Stimulated activated CD4-positive, alpha-beta T cell treated with anti-CD3 and anti-CD28 coated beads, Interleukin-2, amount 100 ng/mL, for 48 hours (primary cell): ENCODE data around the gene CLSTN2.

ENCODE experiments used
- DNase-seq, 2 donors: peaks; one replicate each; pipeline ENCODE4 v3.0.0-alpha.2; 2020

CLSTN2 gene

DNA sequence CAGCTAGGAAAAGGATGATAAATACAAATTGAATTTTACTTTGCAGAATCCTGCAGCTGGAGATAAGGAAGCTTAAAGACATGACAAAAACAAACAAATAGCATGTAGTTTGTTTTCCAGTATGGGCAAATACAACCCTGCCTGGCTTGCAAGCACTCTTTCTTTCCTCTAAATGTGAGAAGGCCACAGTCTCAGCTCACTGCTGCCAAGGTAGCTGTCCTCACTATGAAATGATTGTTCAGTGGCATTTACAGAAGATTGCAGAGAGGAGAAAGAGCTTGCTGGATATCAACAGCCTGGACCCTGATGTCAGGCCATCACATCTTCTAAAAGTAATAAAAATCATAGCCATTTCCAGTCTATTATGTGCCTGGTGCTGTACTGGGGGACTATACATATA is 262.0 kb downstream of the CLSTN2 start:
- DNase-seq = no peak

DNA sequence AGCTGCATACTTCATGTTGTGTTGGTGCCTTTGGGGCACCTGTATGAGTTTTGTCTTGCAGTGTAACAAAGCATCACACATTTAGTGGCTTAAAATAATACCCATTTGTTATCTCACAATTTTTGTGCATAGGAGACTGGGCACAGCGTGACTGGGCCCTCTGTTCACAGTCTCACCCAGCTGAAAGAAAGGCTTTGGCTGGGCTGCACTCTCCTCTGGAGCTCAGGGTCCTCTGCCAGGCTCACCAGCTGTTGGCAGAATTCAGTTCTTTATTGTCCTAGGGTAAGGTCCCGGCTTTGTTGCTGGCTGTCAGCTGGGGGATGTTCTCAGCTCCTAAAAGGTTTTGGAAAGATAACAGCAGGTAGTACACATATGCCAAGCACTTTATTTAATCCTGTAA is 263.3 kb downstream of the CLSTN2 start:
- no peak for DNase-seq

GRCh38 chr3:140199008-140199407 is 264.0 kb downstream of the CLSTN2 start:
- no peak for DNase-seq

- no peak for DNase-seq
Observed at GRCh38 chr3:140199743-140200142, 264.8 kb downstream of the CLSTN2 start.

DNA sequence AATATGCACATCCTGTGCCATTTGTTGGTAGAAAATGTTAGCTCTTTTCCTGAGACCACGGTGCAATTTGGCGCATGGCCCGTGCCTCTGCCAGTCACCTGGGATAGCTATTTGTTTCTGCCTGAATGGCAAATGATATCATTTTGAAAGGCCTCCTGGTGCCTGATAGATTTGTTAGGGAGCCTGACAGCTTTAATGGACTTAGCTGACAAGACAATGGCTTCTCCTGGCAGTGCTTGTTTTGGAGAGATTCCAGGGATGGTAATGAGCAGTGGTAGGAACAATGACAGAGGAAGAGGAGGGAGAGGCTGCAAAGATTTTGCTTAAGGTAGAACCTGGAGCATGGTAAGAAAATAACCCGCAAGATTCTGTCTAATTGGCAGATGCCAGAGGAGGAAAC is 268.5 kb downstream of the CLSTN2 start:
- DNase-seq = no peak

DNA sequence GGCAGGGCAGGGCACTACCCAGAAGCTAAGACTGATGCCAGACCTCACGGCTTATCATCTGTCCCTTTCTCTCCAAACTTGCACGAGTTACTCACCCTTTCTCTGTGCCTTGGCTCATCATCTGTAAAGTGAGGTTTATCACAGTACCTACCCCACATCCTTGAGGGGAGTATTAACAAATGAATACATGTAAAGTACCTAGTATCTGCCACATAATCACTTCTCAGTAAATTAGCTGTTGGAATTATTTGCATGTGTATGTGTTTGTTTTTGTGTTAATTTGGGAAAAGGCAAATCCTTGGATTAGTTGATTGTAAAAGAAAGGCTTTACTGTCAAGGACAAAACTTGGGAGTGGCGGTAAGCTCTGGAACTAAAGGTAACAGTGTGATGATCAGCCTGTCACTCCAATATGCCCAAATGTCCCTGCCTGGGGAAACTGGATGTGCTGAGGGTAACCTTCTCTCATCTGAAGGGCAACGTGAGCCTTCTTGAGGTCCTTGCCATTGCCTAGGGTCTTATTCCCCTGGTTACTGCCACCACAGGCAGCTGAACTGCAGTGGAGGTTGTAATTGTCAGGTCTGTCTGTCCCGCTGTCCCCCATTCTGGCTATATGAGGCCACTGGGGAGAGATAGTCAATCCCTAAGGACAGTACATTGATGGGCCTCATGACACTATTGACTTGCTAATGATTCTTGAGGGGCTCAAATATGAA is 269.4 kb downstream of the CLSTN2 start:
- DNase-seq = no peak

DNA sequence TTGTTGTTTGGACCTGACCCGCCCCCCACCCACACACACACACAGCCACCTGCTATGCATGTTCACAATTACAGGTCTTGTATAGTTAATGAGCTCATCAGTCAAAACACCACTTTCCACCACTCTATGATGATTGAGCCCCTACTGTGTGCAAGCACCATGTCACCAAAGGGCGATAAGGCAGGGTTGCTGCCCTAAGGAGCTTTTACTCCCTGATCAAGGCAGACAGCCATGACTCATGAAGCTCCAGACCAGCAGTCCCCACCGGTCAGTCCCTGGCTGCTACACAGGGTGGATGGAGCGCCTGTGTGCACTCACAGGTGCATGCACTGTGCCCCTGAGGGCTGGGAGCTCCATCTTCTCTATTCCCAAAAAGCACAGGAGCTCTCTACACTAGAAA is 270.6 kb downstream of the CLSTN2 start:
- no peak for DNase-seq

DNA sequence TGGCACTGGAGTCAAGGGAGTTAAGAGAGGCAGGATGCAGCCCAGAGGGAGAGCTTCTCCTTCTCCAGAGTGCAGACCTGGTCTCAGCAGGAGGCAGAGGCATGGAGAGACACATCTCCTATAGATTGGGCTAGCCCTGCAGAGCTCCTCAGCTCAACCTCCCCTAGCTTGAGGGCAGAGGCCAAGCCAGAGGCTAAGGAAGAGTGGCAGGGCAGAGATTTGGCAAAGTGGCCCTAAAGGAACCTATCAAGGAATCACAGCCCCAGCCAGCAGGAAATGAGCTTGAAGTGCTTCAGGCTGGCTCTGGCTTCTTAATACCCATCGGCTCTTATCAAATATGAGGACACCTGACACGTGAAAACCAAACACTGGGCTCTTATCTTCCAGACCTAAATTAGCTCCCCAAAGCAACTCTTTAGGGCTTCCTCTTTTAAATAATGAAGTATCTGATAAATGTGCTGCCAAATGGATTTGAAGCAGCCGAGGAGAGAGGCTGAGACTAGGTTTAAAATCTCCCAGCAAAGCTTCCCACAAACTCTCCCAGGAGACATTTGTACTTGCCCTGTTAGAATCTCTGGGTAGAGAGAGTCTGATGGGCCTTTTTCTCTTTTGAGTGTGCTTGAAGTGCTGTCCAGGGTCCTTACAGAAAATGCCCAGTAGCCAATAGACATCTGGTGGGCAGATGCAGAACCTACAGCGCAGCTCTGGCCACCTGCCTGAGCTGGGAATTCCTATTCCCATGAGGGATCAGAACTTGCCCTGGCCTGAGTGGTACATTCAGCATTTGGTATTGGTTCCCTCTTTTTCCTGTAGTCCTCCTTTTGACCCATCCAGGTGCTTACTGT is 271.4 kb downstream of the CLSTN2 start:
- DNase-seq = no peak

DNA sequence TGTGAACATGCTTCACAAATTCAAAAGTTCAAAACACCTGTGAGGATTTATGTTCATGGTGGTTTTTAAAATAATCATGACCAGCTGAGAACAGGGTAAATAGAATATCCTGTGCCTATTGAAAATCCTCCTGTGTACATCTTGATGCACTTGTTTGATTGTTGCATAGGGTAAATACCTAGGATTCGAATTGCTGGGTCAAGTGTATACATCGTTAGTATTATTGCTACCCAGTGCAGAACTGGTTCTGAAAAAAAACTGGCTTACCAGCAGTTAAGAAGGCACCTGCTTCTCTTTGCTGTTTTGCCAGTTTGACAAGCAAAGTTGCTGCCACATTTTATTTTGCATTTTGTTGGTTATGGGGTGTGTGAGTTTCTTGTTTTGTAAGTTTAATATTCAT is 272.6 kb downstream of the CLSTN2 start:
- DNase-seq = no peak

DNA sequence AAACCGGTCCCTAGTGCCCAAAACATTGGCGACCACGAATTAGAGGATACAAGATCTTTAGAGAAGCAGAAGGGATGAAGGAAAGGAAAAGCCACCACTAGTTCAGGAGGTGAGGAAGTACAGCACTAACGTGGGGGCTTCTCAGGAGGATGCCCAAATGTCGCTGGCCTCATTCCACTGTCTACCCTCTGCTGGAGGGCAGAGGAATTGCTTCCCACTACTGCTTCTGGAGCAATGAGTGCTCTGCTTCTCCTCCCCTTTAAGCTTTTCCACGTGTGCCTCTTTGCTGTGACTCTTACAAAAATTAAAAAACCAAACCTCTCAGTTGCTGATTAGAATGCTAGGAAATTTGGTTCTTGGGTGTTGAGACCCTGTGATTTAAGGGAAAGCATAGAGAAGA is 281.3 kb downstream of the CLSTN2 start:
- DNase-seq = no peak

DNA sequence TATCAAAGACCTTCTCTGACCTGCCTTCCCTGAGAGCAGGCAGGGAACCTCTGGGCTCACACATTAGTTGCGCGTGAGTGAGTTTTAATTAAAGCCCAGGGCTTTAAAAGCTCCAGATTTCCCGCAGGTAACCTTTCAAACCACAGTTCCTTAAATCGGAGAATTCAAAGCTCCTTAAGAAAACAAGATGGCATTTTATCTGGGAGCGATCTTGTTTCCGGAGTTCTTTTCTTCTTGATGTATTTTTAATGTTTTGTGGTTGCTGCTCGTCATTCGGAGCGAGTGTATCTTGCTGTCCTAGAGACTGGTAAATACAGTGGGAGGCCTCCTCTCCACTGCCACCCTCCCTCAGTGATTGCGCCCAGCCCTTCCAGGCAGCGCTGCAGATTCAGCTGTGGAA is 284.3 kb downstream of the CLSTN2 start:
- no peak for DNase-seq

DNA sequence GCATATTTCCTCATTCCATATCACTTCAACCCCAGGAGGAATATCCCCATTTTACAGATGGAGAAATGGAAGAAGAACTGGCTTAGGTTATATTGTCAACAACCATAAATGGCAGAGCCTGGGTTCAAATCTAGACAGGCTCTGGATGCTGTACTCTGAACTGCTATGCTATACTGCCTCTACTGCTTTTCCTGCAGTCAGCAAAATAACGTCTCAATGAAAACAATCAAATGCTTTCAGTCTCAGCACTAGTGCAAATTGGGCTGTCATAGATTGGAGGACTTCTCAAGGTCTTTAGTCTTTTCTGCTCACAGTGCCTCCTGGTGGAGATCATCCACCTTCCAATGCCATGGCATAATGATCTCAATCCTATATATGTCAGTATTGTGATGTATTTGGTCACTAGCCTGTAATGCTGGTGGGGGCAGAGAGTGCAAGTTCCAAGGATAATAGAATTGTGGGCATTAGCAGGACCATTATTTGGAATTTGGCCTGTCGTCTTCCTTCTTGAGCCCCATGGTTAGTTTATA is 285.0 kb downstream of the CLSTN2 start:
- DNase-seq = no peak

- DNase-seq = no peak
Observed at GRCh38 chr3:140223197-140223596, 288.2 kb downstream of the CLSTN2 start.

GRCh38 chr3:140223631-140224030 is 288.6 kb downstream of the CLSTN2 start:
- DNase-seq = no peak

DNA sequence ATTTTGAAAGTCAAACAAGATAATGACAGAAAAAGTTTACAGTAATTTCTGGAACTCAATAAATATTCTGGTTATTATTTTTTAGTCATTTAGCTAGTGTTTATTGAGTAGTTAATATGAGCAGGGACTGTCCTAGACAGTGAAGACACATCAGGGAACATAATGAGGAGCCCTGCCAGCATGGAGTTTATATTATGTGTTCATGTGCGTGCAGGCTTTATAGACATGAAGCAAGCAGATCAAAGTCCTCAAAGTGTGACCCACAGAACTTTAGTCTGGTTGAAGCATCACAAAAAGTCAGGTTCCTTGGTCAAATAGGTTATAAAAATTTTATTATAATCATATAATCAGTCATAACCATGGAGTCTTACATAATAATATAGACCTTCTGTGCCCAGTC is 289.3 kb downstream of the CLSTN2 start:
- DNase-seq = no peak

DNA sequence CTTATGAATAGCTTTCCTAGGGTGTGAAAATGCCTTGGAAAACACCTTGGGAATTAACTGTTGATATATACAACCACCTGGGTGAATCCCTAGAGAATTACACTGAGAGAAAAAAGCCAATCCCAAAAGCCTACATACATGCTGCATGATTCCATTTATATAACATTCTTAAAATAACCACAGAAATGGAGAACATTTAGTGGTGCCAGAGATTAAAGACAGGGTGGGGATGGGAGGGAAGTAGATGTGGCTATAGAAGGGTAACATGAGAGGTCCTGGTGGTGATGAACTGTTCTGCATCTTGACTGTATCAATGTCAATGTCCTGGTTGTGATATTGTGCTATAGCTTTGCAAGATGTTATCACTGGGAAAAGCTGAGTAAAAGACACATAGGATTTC is 291.0 kb downstream of the CLSTN2 start:
- DNase-seq = no peak

DNA sequence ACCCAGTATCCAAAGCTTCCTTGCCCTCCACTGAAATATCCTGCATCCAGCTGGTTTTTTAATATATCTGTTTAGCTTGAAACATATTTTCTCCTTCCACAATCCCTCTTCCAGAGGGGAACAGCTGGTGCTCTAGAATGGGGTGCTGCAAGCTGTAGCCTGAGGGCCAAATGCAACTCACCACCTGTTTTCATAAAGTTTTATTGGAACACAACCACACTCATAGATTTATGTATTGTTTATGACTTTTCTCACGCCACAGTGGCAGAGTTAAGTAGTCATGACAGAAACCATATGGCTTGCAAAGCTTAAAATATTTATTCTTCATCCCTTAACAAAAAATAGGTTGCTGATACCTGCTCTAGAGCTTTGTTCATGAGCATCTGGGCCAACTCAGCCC is 298.7 kb downstream of the CLSTN2 start:
- no peak for DNase-seq

DNA sequence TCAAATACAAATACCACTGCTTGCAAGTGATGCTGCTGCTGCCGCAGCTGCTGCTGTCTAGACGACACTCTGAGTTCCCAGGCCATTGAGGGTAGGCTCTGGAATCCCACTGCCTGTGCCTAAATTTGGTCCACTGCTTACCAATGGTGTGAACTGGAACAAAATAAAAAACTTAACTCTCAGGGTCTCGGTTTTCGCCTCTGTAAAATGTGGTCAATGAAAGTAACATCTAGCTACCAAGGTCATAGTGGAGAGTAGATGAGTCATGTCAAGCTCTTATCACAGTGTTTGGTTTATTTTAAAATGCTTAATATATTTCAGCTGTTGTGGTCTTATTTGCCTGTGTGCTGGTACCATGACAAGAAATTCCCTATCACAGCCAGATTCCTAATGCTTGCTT is 299.3 kb downstream of the CLSTN2 start:
- DNase-seq = no peak

DNA sequence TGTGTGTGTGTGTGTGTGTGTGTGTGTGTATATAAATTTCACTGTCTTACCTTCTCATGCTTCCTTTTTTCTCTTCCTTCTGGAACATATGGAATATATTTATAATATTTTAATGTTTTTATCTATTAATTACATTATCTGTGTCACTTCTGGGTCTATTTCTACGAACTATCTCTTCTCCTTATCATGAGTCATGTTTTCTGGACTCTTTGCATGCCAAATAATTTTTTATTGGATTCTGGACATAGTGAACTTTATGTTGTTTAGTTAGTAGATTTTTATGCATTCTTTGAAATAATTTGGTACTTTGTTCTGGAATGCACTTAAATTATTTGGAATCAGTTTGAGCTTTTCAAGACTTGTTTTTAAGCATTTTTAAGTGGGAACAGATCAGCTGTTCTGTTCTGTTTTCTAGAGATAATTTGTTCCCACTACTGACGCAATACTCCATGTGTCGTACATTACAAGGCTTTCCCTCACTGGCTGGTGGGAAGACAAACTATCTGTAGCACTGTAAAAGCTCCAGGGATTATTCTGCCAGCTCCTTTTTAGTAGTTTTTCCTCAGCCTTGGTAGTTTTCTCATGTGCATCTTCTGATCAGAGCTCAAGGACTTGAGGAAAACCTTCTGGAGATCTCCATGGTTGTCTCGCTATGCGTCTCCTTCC is 302.0 kb downstream of the CLSTN2 start:
- no peak for DNase-seq

GRCh38 chr3:140238646-140239314 is 303.8 kb downstream of the CLSTN2 start:
- DNase-seq = no peak

GRCh38 chr3:140242818-140243276 is 307.9 kb downstream of the CLSTN2 start:
- no peak for DNase-seq

DNA sequence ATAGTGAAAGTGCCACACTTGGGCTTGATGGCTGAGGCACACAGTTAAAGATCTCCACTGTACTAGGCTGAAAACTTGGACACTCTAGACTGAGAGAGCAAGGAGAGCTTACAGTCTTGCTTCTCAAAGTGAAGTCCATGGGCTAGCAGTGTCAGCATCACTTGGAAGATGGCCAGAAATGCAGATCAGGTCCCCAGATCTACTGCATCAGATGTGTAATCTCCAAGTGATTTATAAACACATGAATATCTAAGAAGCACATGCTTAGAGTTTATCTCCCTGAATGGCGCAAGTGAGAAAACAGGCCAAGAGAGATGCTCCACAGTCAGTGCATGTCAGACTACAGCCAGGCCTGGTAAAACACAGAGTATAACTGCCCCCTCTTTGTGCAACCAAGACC is 308.6 kb downstream of the CLSTN2 start:
- no peak for DNase-seq

DNA sequence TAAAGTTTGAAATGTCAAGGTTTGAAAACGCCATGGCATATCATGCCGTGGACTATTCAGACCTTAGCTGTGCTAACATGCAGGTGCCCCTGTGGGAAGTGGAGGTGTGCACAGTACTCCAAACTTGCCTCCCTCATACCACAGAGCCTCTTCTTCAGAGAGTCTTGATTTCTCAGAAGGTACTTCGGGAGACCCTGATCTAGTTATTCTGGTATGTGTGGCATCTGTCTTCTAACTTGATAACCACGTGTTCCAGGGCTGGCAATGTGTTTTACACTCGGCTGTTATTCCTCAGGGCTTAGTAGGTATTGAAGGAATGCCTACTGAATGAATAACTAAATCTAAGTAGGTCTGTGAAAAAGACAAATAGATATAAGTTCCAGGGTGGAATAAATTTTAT is 309.9 kb downstream of the CLSTN2 start:
- DNase-seq = no peak
